Neutrophil (primary cell): ENCODE results near the gene RAB33A.

ENCODE experiments used
- H3K27ac ChIP-seq: fragments of 200-600 bp; sonication (generic); 2 replicates; pipeline ENCODE4 v1.5.1; 2016; ENCODE audit warnings: mild to moderate bottlenecking, moderate library complexity
- H3K27me3 ChIP-seq: fragments of 200-600 bp; sonication (generic); 2 replicates; pipeline ENCODE4 v1.6.0; 2016; ENCODE audit warnings: mild to moderate bottlenecking
- H3K36me3 ChIP-seq: fragments of 200-600 bp; sonication (generic); 2 replicates; pipeline ENCODE4 v1.5.1; 2017
- H3K4me1 ChIP-seq, 2 experiments: fragments of 200-600 bp in 1 of 2; sonication (generic) in 1 of 2; 1 replicate in 1 of 2; 2 replicates in 1 of 2; pipeline versions ENCODE4 v1.5.1 to v1.6.1; 2013 to 2016; ENCODE audit warnings: low read depth in 1 of 2, low read length in 1 of 2, mild to moderate bottlenecking in 1 of 2, moderate library complexity in 1 of 2; ENCODE audit not compliant: control insufficient read depth in 1 of 2, insufficient read depth in 1 of 2
- H3K4me3 ChIP-seq, 2 experiments: fragments of 200-600 bp in 1 of 2; sonication (generic) in 1 of 2; 1 replicate in 1 of 2; 2 replicates in 1 of 2; pipeline ENCODE4 v1.5.1; 2013 to 2016; ENCODE audit warnings: low read depth in 1 of 2, low read length in 1 of 2, mild to moderate bottlenecking in 1 of 2, moderate library complexity in 1 of 2
- H3K9me3 ChIP-seq: fragments of 200-600 bp; sonication (generic); 2 replicates; pipeline ENCODE4 v1.5.1; 2016
- CTCF ChIP-seq: fragments of 200-600 bp; sonication (generic); IDR thresholded peaks from 2 replicates; pipeline ENCODE4 v1.5.1; 2016; ENCODE audit warnings: antibody characterized with exemption

RAB33A gene

GRCh38 chrX:130171446-130172126, at the start of gene RAB33A:
Gene RAB33A (plus strand): TSS chrX:130171962. CDS start chrX:130172063, 101 bp downstream.
- H3K9me3 ChIP-seq: no peaks in the 10 kb centered on the region
- peaks cover 25 to 40% of the 10 kb centered on the region in 2 experiments for H3K4me1 ChIP-seq
- H3K27me3 ChIP-seq: no peaks in the 10 kb centered on the region
- no peak for TF ChIP-seq CTCF
- H3K27ac ChIP-seq: peak within 1 kb of the TSS; percentile 89
- H3K36me3 ChIP-seq: no peaks in the 10 kb centered on the region
- peak within 1 kb of the TSS; percentile 70 to 75 for H3K4me3 ChIP-seq

GRCh38 chrX:130124577-130124976, 47.2 kb upstream of the RAB33A start:
- no peaks in the 10 kb centered on the region for H3K27me3 ChIP-seq
- H3K4me3 ChIP-seq: no peak overlapping the region
- H3K4me1 ChIP-seq: peaks cover 10 to 11% of the 10 kb centered on the region in 2 experiments
- H3K27ac ChIP-seq: no peak overlapping the region
- H3K36me3 ChIP-seq: peaks cover 11% of the 10 kb centered on the region
- no peak for TF ChIP-seq CTCF
- no peaks in the 10 kb centered on the region for H3K9me3 ChIP-seq

GRCh38 chrX:130125091-130125874, 46.5 kb upstream of the RAB33A start:
- Histone ChIP-seq H3K9me3 (no peaks in the 10 kb centered on the region), H3K4me3 (no peak overlapping the region), H3K27me3 (no peaks in the 10 kb centered on the region), H3K27ac (no peak overlapping the region), H3K4me1 (peaks cover 6 to 8% of the 10 kb centered on the region in 2 experiments), H3K36me3 (peaks cover 17% of the 10 kb centered on the region)
- TF ChIP-seq CTCF: no peak

- no peak overlapping the region for H3K27ac ChIP-seq
- H3K27me3 ChIP-seq: no peaks in the 10 kb centered on the region
- no peak overlapping the region for H3K4me3 ChIP-seq
- no peaks in the 10 kb centered on the region for H3K9me3 ChIP-seq
- H3K36me3 ChIP-seq: peaks cover 22% of the 10 kb centered on the region
- no peaks in the 10 kb centered on the region for H3K4me1 ChIP-seq
- TF ChIP-seq CTCF: no peak
Observed at GRCh38 chrX:130130990-130131389, 40.8 kb upstream of the RAB33A start.

- no peaks in the 10 kb centered on the region for H3K9me3 ChIP-seq
- H3K27ac ChIP-seq: no peak overlapping the region
- no peak for TF ChIP-seq CTCF
- H3K36me3 ChIP-seq: peaks cover 19% of the 10 kb centered on the region
- H3K4me3 ChIP-seq: no peak overlapping the region
- H3K27me3 ChIP-seq: no peaks in the 10 kb centered on the region
- H3K4me1 ChIP-seq: no peaks in the 10 kb centered on the region
Observed at GRCh38 chrX:130136496-130136895, 35.3 kb upstream of the RAB33A start.
